Activated effector memory CD4-positive, alpha-beta T cell treated with Interleukin-2 at 50 U/mL for 16 hours (primary cell): ENCODE measurements around the gene GJA9.
"Not testable (repeated sequence)": the region's sequence is repeated elsewhere in the genome, so short reads cannot be mapped to it uniquely, and the experiment has no call there.

Experiments used
- DNase-seq: peaks from one replicate; pipeline ENCODE4 v3.0.0-alpha.2; 2020

The GJA9 gene

GRCh38 chr1:38873027-38873969 lies 8.1 kb downstream of the GJA9 start, which contains the start of gene MYCBP:
Gene MYCBP (minus strand): TSS chr1:38873348. CDS start chr1:38873305, 43 bp downstream.
- DNase-seq, result peak; percentile 97

- peak; percentile 16 for DNase-seq
These were observed 8.9 kb downstream of the GJA9 start for GRCh38 chr1:38872401-38873026.

GRCh38 chr1:38870996-38871395 lies 10.4 kb downstream of the GJA9 start:
- no peak for DNase-seq

DNA sequence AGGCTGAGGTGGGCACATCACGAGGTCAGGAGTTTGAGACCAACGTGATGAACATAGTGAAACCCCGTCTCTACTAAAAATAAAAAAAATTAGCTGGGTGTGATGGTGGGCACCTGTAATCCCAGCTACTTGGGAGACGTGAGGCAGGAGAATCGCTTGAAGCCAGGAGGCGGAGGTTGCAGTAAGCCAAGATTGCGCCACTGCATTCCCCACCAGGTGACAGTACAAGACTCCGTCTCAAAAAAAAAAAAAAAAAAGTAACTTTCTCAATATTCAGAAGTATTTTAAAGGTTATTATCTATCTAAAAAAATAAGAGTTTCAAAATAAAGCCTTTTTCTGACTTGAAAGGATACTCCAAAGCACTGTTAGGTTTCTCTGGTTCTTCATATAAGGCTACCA lies 14.2 kb downstream of the GJA9 start:
- no peak for DNase-seq

GRCh38 chr1:38865112-38865715 lies 16.2 kb downstream of the GJA9 start:
- DNase-seq, result no peak

GRCh38 chr1:38860454-38860795 lies 21.0 kb downstream of the GJA9 start:
- no peak for DNase-seq

- peak; percentile 98 for DNase-seq
These were observed 21.6 kb downstream of the GJA9 start, which contains the start of gene RRAGC for GRCh38 chr1:38859561-38860453. Gene RRAGC (minus strand): TSS chr1:38859772. CDS start chr1:38859646, 126 bp downstream.

GRCh38 chr1:38858833-38859560 lies 22.4 kb downstream of the GJA9 start:
- peak; percentile 28 for DNase-seq

- DNase-seq, result no peak
These were observed 28.6 kb downstream of the GJA9 start for GRCh38 chr1:38852780-38853179.

- DNase-seq, result no peak
These were observed 33.3 kb downstream of the GJA9 start for GRCh38 chr1:38848071-38848470.

DNA sequence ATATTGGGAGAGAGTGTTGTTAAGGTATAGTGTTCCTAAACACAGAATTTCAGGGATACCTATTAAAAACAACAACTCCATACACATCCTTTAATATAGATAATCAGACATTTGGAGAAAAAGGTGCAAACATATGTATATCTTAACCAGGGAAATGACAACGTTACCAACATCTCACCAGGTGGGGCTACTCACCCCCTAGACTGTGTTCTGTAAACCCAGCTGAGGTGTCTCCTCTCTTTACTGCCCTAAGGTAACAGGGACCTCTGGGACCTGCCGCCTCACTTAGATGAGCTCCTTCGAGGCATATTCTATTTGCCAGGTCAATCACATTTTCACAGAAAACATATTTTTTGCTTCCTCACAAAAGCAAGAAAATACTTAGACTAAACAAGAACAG lies 35.2 kb downstream of the GJA9 start:
- DNase-seq, result no peak

DNA sequence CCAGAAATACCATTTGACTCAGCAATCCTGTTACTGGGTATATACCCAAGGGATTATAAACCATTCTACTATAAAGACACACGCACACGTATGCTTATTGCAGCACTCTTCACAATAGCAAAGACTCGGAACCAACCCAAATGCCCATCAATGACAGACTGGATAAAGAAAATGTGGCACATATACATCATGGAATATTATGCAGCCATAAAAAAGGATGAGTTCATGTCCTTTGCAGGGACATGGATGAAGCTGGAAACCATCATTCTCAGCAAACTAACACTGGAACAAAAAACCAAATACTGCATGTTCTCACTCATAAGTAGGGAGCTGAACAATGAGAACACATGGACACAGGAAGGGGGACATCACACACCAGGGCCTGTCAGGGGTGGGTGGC lies 36.3 kb downstream of the GJA9 start:
- DNase-seq, result not testable (repeated sequence)

- DNase-seq, result no peak
These were observed 41.1 kb downstream of the GJA9 start for GRCh38 chr1:38840281-38840680.

GRCh38 chr1:38839363-38839762 lies 42.0 kb downstream of the GJA9 start:
- DNase-seq, result no peak

GRCh38 chr1:38836316-38836715 lies 45.1 kb downstream of the GJA9 start:
- DNase-seq, result not testable (repeated sequence)

DNA sequence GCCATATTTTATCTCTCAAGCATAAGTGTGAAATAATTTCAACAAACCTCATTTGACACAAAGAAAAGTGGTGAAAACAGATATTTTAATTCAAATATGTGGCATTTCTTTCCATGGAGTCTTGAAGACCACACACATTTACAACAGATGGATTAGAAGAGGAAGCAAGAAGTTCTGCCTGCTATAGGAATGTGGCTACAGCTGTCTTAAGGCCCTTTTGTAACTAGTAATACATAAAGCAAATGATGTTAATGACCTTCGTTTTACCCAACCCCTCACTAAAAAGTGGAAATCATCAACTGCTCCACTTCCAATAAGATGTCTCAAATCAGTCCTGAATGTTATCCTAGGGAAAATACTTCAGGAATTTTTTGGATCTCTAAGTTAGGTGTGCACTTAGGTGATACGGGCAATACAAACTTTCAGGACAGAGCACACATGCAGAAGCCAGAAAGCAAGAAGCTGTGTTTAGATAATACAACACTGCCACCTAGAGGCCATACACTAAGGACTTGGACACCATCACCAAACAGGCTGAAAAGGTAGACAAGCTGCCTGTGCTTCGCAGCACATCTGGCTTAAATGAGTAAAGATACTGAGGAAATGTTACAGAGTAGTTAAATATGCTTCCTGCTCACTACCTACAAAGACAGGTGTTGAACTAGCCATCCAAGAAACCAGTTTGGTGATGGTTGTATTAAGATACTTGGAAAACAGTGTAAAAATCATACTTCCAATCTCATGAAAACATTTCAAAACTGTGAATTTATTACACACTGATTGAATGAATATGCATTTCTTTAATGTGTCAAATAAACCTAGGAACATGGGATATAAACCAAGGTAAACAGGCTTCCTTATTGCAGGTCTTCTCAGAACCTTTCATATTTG lies 46.2 kb downstream of the GJA9 start:
- no peak for DNase-seq

DNA sequence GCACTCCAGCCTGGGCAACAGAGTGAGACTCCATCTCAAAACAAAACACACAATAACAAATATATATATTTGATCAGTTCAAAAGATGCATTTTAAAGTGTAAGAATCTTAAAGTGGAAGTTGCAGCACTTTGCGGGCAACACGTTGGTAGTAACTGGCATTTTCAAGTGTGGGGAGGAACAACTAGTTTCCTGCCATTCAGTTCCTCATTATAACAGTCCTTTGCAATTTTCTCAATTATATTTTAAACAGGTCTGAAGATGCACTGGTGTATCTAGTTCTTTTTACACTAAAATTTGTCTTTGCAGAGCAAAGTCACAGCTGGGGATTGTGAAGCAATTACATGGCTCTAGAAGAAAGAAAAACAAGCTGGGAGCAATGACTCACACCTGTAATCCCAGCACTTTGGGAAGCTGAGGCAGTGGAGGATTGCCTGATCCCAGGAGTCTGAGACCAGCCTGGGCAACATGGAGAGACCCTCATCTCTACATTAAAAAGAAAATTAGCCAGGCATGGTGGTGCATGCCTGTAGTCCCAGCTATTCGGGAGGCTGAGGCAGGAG lies 47.1 kb downstream of the GJA9 start:
- no peak for DNase-seq

GRCh38 chr1:38833146-38833545 lies 48.2 kb downstream of the GJA9 start:
- DNase-seq, result no peak

- no peak for DNase-seq
These were observed 49.0 kb downstream of the GJA9 start for GRCh38 chr1:38832370-38832734.

DNA sequence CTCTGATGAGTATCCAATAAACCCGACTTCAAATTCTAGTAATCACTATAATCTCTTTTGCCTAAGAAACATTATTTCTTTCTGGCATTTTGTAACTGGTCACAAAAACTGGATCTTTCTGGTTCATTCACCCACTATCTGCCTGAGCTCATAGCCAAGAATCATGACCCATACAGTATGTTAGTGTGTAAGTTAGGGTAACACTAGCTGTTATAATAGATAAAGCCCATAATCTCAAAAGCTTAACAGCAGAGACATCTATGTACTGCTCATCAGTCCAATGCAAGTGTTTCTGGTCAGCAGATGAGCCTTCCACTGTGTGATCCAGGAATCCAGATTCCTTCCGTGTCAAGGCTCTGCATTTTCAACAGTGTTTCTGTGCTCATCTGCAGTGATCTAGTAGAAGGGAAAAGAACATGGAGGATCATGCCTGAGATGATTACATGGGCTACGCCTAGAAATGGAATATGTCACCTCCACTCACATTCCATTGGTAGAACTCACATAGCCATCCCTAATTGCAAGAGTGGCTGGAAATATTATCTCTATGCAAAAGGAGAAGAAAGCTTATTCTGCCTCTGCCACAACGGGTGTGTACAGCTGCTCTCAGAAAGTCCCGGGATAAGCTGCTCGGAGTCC lies 49.5 kb downstream of the GJA9 start:
- no peak for DNase-seq
